Fibroblast of skin of abdomen (primary cell): ENCODE data around the gene FAM81A.

ENCODE experiments used
- DNase-seq: peaks from one replicate; pipeline ENCODE4 v3.0.0-alpha.2; 2013

FAM81A gene

DNA sequence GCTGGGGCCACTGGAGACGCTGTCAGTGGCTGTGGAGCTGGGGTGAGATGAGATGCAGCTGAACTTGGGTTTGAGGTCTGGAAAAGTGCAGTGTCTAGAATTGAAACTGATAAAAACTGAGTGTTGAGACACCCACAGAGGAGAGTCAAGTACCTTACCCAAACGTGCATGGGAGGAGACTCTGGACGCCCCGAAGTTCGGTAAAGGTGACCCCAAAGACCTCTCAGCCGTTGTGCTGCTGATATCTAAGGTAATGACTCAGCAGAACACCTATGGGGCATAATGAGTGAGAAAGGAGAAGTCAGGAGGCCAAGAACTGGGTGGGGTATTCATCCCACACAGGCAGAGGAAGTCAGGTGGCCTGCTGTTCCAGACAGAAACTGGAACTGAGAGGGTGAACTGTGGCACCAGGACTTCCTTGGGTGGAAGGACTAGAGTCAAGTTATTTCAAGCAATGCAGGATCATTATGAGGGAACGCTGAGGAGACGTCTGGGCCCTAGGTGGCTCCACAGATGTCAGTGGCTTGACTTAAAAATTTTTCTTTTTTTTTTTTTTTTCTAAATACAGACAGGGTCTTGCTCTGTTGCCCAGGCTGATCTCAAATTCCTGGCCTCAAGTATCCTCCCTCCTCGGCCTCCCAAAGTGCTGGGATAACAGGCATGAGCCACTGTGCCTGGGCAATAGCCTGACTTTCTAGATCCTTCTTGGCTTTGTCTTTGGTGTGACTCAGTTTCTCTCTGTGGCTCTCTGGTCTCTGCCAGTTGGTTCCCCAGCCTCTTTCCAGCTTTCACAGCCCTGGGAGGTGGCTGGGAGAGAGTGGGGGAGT lies 105.9 kb downstream of the FAM81A start:
- DNase-seq: no peak

DNA sequence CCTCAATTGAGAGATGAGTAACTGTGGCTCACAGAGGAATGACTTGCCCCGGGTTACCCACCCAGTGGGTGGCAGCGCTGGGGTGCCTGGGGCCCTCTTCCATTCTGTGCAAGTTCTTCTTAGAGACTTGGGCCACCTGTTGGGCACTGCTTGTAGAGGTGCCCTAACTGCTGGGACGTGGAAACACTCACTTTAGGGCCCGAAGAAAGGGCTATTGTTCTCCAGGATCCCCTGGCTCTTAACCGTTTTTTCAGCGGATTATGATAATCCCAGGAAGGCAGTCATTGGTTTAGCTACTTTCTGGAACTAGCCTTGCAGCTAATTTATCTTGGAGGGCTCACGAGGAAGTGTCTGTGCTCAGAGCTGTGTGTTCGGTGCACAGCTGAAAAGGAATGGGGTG lies 107.6 kb downstream of the FAM81A start:
- DNase-seq: no peak

GRCh38 chr15:59548501-59549226 lies 110.7 kb downstream of the FAM81A start:
- DNase-seq: no peak

DNA sequence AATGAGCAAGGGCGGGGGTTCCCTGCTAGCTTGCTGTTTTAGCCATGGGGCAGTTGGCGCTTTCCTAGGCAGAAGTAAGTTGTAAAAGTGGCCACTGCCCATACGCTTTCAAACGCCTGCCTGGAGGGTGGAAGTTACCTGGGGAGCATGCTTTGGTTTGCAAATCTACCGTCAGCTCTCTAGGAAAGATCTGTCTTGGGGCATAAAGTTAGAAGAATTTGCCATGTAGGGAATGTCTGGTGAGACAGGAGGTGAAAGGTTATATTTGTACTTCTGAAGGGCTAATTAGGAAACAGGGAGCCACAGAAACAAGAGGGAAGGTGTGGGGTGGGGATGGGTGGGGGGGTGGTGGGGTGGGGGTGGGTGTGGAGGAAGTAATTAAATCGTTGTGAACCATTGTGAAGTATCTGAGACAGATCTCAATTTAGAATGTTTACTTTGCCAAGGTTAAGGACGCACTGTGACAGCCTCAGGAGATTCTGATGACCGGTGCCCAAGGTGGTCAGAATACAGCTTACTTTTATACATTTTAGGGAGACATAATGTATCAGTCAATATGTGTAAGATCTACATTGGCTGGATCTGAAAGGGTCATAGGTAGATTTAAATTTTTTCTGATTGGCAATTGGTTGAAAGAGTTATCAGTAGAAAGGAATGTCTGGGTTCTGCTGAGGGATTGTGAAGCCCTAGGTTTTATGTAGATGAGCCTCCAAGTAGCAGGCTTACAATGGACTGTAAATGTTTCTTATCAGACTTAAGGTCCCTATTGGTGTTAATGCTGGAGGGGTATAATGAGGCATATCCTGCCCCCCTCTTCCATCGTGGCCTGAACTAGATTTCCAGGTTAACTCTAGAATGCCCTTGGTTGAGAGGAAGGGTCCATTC lies 111.6 kb downstream of the FAM81A start:
- DNase-seq: no peak

DNA sequence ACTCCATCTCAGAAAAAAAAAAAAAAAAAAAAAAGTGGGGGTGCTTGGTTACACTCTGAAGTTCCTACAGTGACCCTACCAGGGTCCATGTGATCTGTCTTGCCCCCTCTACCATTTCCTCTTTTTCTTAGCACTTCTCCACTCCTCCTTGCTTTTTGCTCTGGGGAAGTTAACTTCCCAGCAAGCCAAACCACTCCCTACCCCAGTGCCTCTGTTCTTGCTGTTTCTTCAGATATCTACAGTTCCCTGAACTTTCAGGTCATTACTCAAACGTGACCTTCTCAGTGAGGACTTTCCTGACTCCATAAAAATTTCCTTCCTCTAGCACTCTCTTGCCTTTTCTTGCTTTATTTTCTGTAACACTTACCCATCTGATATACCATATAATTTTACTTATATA lies 112.5 kb downstream of the FAM81A start:
- DNase-seq: no peak

DNA sequence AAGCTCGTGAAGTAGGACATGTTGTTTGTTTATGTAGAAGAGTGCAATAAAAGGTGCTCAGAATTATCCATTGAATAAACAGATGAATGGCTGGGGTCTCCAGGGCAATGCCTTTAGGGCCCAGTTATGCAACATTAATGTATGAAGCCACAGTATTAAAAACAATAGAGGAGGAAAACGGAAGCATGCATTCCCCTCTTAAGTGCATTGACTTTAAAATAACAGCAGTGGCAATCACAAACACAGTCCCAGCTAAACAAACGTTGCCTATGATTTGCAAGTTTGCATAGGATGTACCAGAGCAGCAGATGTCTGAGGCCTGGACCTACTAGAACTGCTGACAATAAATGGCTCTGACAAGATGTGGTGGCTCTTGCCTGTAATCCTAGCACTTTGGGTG lies 113.0 kb downstream of the FAM81A start:
- DNase-seq: no peak

DNA sequence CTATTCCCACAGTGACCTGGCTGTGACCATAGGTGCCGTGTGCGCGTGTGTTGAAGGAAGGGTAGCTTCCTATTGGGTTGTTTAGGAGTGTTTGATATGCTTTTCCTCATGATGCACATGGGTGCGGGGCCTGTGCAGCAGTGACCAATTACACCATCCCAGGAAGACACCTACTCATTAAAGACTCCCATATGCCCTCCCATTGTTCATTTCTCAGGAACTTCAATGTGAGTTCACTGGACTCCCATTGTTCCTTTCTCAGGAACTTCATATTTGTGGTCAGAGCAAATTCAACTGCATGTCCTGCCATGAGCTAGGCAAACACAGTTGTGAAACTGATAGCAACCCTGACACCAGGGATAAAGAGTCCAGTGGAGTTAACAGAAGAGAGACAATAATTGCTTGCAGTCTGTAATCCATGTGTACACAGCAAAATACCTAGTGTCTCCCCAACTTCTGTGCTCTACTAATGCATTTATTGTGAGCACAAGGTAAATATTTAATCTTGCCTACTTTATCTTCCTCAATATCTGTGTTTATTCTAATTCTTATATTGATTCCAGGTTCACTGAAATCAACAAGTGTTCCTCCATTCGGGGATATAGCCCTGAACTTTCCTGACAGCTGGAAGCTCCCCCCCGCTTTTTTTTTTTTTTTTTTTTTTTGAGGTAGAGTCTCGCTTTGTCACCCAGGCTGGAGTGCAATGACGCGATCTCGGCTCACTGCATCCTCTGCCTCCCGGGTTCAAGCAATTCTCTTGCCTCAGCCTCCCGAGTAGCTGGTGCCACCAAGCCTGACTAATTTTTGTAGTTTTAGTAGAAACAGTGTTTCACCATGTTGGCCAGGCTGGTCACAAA lies 116.1 kb downstream of the FAM81A start:
- peak; percentile 19 for DNase-seq

GRCh38 chr15:59555696-59556095 lies 117.7 kb downstream of the FAM81A start:
- DNase-seq: no peak

GRCh38 chr15:59556380-59556779 lies 118.4 kb downstream of the FAM81A start:
- no peak for DNase-seq

DNA sequence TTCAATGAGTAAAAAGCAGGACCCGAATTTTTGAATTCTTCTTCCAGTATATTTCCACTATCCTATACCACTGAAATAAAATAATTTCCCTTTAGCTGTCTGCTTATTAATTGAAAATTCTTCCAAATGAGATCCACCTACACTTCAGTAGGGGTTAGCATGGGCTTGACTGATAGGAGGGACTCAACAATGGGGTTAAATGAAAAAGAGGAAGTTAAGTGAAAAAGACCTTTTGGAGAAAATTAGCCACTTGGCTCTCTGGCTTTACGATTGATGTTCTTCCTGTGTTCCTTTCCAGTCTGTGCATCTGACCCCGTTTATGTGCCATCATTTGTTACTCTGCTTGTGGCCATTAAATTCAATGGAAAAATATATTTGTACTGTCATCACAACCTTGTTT lies 119.6 kb downstream of the FAM81A start:
- DNase-seq: no peak

DNA sequence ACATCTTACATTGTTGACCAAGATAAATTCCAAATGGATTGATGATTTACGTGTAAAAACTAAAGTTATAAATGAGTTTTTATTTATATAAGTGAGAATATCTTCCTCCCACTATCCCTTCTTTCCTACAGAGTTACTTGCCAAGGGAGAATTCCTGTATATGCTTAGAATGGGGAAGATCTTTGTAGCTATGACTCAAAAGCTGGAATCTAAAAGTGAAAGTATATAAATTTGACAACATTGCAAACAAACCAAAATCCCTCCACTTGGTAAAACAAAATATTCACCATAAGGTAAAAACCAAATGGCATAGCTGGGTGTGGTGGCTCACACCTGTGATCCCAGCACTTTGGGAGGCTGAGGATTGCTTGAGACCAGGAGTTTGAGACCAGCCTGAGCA lies 120.9 kb downstream of the FAM81A start:
- DNase-seq: no peak

- DNase-seq: no peak
Observed at GRCh38 chr15:59561547-59561946, 123.6 kb downstream of the FAM81A start.

DNA sequence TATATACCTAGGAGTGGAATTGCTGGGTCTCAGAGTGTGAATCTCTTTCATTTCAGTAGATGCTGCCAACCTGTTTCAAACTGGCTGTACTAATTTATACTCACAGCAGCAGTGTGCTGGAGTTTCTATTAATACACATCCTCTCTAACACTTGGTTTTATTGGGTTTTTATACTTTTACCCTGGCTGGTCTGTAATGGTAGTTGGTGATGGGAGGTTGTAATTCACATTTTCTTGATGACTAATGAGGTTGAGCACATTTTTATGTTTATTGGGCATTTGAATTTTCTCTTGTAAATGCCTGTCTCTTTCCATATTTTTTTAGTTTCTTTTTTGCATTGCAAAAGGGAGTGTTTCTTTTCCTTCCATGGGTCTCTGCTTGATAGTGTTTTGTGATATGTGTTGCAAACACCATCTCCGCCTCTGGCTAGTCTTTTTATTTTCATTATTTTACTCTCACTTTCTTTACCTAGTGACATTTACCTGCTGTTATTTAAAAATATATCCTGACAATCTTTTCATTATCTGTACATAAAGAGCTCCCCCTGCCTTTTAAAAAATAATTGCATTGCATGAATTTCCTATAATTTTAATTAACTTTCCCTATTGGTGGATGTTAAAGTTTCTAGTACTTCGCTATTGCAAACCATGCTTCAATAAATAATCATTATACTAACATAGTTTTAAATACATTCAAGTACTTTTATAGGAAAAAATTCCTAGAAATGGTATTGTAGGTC lies 124.6 kb downstream of the FAM81A start:
- DNase-seq: no peak

- no peak for DNase-seq
Observed at GRCh38 chr15:59565299-59565698, 127.3 kb downstream of the FAM81A start.

DNA sequence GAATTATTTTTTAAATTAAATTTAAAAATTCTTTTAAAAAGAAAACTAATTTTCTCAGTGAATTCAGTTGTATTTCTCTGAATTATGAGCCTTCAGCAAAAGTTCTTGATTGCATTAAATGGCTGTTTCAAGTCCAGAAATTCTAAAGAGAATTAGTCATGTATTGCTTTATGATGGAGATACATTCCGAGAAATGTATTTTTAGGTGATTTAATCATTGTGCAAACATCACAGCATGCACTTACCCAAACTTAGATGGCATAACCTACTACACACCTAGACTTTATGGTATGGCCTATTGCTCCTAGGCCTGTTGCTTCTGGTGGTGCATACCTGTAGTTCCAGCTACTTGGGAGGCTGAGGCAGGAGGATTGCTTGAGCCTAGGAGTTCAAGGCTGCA lies 129.3 kb downstream of the FAM81A start:
- DNase-seq: no peak

- DNase-seq: no peak
Observed at GRCh38 chr15:59569477-59569876, 131.5 kb downstream of the FAM81A start.

GRCh38 chr15:59570315-59570714 lies 132.3 kb downstream of the FAM81A start:
- no peak for DNase-seq

GRCh38 chr15:59571606-59572005 lies 133.6 kb downstream of the FAM81A start:
- no peak for DNase-seq
